GM18526 (cell line): ENCODE measurements around the gene BCL7B.

ENCODE experiments used
- POLR2A ChIP-seq: IDR thresholded peaks from 3 replicates; pipeline ENCODE4 v1.6.1; 2011; ENCODE audit not compliant: insufficient read length; ENCODE audit errors: extremely low read depth

BCL7B gene

DNA sequence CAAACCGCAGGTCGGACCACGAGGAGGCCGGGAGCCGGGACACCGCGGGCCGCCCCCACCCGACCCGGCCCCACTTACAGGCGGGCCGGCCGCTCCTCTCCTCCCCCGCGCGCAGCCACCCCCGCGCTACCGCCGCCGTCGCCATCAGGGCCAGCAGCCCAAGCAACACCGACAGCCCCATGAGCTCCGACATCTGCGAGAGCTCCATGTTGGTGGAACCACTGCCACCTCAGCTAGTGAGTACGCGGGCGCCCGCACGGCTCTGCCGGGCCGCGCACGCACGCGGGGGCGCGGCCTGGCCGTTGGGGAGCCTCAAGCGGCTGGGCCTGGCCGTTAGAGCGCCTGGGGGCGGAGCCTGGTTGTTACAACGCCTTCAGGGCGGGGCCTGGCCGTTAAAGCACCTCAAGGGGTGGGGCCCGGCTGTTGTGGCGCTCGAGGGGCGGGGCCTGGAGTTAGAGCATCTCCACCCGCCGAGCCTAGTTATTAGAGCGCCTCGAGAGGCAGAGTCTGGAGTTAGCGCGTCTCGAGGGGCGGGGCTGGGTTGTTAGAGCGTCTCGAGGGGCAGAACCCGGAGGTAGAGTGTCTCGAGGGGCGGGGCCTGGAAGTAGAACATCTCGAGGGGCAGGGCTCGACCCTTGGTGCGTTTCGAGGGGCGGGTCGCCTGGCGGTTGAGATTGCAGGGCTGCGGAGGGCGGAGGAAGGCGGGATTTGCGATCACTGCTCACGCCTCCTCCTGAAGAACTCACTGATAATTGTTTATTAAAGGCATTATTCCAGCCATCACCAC lies 21.0 kb upstream of the BCL7B start, which contains the start of gene TBL2:
TBL2 (minus strand) TSS at position 238 of the 787 bp plus-strand sequence; CDS start at position 208, 30 bp downstream.
- peak; percentile 98 for TF ChIP-seq POLR2A

DNA sequence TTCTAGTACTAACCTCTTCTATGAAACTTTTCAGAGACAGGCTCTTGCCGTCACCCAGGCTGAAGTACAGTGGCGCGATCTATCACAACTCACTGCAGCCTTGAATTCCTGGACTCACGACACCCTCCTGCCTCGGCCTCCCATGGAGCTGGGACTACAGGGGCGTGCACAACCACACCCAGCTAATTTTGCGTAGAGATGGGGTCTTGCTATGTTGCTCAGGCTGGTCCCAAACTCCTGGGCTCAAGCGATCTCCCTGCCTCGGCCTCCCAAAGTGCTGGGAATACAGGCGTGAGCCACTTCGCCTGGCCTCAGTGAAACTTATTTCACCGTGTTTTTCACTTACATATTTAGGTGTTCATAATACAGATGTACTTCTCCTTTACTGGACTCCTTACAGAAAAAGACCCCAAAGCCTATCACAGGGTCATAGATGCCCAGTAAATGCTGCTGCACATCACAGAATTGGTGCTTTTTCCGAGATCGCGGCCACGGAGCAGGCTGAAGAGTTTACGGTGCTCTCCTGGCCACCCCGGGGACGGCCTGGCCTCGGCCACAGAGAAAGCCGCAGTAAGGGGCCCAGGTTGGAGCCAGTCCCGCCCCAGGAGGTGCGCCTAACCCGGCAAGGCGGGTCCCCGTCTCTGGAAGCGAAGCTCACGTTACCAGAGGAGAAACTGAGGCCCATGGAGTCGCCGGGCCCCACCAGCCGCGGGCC lies 20.3 kb upstream of the BCL7B start:
- TF ChIP-seq POLR2A, result no peak

DNA sequence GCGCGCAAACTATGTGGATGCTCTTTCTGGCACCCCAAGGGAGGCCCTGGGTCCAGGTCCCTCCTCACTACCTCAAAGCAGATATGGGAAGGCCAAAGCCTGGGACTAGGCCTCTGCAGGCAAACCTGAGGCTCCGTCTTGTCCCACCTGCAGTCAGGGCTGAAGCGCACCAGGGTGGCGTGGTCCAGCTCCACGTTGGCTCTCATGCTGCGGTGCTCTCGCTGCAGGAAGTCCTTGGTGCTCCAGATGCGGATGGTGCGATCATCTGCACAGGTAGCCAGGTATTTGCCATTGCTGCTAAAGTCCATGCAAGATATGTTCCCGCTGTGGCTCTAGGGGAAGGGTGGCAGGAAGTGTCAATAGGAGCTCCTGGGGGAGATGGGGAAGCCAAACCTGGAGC lies 16.3 kb upstream of the BCL7B start:
- no peak for TF ChIP-seq POLR2A

DNA sequence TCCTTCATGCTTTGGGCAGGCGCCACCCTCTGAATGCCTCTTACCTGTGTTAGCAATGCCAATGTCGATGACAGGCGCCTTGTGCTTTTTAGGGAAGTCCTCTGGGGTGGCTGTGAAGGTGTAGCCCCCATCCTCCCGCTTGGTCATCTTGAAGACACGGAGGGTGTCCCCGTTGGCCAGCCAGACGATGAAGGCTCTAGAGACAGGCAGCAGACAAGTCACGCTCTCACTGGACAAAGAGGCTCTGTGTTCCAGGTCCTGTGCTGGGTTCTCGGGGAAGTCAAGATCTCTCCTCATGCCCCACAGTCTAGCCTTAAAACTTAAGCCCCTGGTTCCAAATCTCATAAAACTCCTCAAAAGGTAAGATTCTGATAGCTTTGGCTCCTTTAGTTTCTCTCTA lies 15.8 kb upstream of the BCL7B start:
- no peak for TF ChIP-seq POLR2A

DNA sequence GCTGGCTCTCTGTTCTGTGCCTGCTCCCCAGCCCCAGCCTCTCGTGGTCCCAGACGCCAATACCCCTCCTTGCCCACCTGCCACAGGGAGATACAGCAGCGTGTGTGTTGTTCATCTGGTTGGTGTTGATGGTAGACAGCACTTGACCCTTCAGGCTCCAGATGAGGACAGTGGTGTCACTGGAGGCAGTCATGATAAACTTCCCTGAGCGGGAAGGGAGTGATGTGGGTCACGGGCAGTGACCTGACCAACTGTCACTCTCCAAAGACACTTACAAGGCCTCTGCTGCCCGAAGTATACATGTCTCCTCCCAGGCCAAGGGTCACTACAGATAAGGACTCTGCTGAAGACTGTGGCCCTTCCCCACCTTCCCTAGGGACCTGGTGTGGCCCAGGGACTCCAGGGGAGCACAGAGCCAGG lies 15.3 kb upstream of the BCL7B start:
- TF ChIP-seq POLR2A, result no peak

DNA sequence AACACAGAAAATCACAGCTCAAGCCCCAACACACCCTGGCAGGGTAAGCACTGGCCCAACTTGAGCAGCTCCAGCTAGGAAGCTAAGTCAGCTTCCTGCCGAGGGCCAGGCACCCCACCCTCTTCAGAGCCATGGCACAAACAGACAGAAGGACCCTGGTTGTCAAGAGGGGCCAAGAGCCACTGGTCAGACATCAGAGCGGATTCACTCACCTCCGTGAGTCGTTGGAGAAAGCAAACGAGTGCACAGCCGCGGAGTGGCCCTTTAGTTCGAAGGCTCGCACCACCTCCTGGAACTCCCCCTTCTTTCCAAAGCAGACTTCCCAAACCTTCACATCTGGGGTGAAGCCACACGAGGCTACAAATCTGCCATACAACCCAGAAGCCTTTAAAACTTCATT lies 13.5 kb upstream of the BCL7B start:
- no peak for TF ChIP-seq POLR2A

DNA sequence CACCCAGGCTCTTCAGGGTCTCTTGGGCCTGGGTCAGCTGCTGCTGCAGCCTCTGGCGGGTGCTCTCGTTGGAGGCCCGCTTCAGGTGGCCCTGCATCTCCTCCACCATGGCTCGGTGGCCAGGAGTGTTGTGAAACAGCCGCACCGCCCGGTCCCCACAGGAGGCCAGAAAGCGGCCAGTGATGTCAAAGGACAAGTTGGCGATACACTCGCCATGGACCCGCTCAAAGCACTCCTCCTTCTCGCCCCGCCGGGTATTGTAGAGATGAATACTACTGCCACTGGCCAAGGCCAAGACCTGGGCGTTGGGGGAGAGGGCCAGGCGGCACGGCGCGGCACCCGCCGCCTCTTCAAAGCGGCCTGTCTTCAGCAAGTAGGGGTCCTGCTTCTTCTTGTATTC lies 13.0 kb upstream of the BCL7B start:
- no peak for TF ChIP-seq POLR2A

DNA sequence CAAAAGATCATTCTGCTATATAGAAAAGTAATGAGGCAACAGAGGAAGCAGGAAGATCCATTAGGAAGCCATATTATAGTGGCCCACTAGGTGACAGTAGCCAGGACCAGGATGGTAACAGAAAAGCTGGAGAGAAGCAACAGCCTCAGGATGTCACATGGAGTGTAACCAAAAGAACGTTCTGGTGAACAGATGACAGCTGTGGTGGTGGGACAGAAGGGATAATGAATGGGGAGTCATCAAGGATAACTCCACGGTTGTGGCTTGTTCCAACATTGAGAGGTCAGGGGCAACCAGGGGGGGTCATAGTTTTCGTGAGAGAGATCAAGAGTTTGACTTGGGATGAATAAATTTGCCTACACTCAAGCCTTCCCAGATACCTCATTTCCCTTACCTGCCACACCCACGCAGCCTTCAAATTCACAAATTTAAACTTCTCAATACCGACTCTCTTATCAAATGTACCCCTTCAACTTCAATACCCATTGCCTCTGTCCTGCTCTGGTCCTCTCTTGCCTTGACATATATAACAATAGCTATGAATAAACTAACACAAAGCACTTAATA lies 11.6 kb upstream of the BCL7B start:
- no peak for TF ChIP-seq POLR2A

DNA sequence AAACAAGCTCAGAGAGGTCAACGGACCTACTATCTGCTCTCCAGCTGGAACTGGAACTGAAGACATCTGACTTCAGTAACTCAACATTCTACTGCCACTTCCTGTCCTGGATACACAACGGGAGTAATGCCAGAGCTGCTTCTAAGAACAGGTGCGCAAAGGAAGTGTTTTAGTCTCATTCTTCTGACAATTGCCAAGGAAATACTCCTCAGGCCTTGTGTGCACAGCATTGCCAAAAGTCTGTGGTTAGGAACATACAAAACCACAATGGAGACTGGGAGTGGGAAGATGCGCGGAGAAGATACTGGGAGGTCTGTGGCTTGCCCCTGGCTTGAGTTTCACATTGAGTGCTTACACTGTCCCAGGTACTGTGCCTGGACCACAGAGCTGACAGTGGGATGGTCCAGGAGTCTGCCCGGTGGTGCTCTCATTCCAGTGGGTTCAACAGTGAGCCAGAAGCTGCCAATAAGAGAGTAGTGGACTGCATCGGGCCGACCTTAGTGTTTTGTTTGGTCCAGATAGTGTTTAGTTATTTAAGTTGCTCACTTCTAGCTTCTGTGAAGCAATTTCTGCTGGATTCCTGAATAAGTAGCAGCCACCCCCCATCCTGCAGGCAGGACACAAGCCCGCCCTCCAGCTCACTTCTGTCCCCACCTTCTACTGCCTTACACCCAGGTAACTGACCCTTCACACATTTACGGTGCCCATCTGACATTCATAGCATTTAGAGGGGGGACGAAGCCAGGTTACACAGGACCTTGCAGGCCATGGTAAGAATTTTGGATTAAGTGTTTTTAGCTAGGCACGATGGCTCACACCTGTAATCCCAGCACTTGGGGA lies 10.6 kb upstream of the BCL7B start:
- no peak for TF ChIP-seq POLR2A

DNA sequence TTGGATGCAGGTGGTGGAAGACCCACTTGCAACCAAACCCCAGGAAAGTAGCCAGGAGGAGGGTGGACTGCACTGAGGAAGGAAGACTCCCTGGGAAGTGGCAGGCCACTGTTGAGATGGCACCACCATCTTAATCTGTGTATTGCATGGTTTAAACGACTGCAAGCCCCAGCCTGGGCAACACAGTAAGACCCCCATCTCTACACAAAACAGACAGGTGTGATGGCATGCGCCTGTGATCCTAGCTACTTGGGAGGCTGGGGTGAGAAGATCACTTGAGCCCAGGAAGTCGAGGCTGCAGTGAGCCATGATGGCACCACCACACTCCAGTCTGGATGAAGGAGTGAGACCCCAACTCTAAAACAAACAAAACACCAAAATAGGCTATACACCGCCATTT lies 9.7 kb upstream of the BCL7B start:
- no peak for TF ChIP-seq POLR2A

DNA sequence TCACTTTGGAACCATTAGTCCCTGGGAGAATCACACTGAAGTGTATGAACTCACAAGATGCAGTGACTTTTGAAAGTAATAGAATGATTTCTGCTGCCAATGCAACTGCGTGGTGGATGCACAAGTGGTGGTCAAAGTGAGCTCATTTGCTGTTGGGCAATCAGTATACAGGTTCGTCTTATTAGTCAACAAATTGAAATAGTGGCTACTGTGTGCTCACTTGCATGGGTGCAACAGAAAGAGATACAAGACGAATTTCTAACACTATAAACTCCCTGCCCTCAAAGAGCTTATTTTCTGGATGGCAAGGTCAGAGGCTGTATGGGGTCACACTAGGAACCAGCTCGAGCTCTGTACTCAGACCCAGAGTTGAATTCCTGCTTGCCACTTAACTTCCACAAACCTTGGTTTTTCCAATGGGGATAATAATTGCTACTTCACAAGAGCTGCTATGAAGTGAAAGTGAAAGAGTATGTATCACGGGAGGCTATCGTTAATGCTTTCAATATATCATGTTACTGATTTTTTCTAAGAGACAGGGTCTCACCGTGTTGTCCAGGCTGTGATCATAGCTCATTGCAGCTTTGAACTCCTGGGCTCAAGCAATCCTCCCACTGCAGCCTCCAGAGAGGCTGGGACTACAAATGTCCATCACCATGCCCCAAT lies 8.3 kb upstream of the BCL7B start:
- TF ChIP-seq POLR2A, result no peak

DNA sequence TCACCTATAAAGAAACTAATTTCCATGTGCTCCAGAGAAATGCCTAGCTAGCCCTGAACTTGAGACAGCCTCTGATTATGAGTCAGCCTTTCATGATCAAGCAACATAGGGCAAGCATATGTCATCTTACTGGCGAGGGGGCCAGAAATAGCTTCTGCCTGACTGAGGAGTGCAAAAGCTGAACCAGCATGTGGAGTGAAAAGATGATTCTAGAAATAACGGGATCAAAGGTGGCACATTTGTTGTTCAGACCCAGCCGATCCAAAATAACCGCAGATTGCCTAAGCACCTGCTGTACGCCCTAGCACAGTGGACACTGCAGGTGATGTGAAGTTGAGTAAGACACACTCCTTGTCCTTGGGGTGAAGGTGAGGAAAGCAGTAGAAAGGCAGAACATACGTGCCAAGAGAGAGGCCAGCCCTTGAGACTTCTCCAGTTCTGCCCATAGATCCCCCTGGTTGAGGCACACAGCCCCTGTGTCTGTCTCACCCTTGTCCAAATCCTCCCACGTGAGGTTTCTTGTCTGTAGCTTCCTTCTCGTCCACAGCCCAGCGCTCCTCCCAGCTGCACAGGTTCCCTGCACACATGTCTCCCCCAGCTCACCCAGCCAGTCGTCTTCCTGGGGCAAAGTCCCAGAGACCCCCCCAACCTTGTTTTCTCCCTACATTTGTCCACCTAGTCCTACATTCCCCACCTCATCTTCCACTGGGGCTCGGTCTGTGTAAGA lies 2.8 kb upstream of the BCL7B start:
- TF ChIP-seq POLR2A, result no peak

DNA sequence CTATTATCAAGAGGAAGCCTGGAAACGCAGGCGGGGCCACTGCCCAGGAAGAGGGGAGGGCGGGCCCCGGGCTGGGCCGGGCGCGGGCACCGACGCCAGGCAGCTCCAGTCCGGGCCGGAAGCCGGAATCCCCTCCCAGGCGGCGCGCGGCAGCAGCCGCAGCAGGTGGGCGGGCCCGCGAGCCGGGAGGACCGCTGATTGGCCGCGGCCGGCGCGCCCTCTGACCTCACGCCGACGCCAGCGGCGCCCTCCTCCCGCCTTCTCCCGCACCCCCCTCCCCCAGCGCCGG lies 438 bp downstream of the BCL7B start:
- TF ChIP-seq POLR2A, result no peak
